Fibroblast of the aortic adventitia (primary cell): ENCODE results near the gene HMMR. TPM values are rescaled to one million over a fixed set of nuclear protein-coding genes. Genes with fewer than 3 reads are reported as not detected.

Experiments
- DNase-seq: peaks from one replicate; pipeline ENCODE4 v3.0.0-alpha.2; 2010; ENCODE audit warnings: low read depth
- H3K4me3 ChIP-seq: 2 replicates; pipeline ENCODE4 v1.5.1; 2011; ENCODE audit warnings: low read depth, mild to moderate bottlenecking, control low read depth, low read length, moderate library complexity
- CTCF ChIP-seq: IDR thresholded peaks from 2 replicates; pipeline ENCODE4 v1.5.1; 2011; ENCODE audit warnings: mild to moderate bottlenecking, low read length, control low read depth, inconsistent platforms; ENCODE audit not compliant: insufficient read depth
- total RNA-seq: library from RNA; depleted of rRNA; stranded (reverse); fragments of >200 nt; gene quantifications from 2 replicates; pipeline ENCODE4 v1.2.3, GENCODE V29; 2012; ENCODE audit warnings: low replicate concordance

The HMMR gene
- total RNA-seq, 1 donor, result 37.2 TPM

DNA sequence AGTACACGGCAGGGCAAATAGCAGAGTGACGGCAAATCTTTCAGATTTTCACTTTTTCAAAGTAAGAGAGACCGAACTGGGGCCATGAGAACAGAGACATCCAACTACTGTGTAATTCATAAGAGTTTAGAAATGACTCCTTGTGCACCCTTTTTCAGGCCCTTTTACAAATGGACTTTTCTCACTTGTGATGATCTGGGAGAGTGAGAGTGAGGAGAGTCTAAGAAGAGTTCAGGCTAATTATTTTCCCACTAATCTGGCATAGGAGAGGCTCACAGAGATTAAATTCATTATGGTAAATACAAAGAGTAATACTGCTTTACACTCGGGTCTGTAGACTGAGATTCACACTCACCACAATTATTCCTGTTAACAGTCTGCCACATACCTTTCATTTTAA lies 23.9 kb upstream of the HMMR start:
- TF ChIP-seq CTCF, result no peak
- H3K4me3 ChIP-seq, result no peak overlapping the region
- DNase-seq, result no peak

- no peak for TF ChIP-seq CTCF
- DNase-seq, result no peak
- peak overlapping the region; percentile 65 for H3K4me3 ChIP-seq
Measured at GRCh38 chr5:163437011-163437308, 23.5 kb upstream of the HMMR start.

DNA sequence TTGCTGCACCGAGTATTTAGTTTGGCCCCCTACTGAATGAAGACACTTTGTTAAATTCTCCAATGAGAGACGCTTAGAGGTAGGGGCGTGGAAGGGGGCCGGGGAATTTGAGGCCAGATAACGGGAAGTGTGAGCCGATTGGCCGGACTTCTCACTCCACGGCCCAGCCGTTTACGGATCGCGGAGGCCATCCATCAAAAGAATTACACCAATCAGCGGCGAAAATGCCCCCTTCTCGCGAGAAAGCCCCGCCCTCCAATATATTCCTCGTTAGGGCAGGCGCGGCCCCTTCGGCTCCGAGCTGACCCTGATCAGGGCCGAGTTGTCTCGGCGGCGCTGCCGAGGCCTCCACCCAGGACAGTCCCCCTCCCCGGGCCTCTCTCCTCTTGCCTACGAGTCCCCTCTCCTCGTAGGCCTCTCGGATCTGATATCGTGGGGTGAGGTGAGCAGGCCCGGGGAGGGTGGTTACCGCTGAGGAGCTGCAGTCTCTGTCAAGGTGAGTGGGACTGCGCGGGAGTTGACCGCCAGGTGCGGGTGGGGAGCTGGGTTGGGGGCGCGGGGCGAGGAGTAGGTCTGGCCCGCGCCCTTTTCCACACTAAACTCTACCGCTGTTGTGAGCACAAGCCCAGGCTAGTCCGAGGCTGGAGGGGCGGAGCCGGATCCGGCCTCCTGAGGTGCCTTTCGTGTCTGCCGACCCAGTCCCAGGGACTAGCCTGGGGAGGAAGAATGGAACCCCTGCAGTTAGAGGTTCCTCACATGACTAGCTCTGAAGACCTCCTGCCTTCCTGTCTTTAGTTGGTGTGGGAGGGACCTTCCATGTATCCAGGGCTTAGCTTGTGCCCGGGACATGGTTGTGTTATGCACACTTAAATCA lies 22.9 kb upstream of the HMMR start, which contains the start of gene CCNG1:
Gene CCNG1, plus strand, starts transcription at position 287 of the 874 bp plus-strand sequence. CDS start 1,662 bp downstream, outside the sequence.
- peak; percentile 97 for DNase-seq
- H3K4me3 ChIP-seq, result peak within 1 kb of the TSS; percentile 97
- peak; percentile 6 for TF ChIP-seq CTCF

DNA sequence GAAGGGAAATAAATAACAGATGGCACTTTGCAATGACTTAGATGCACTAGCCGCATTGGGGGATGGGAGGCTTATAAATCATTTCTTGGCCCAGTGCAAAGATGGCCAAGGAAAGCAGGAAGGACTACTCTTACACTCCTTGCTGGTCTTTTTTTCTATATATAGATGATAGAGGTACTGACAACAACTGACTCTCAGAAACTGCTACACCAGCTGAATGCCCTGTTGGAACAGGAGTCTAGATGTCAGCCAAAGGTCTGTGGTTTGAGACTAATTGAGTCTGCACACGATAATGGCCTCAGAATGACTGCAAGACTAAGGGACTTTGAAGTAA lies 21.4 kb upstream of the HMMR start:
- no peak for TF ChIP-seq CTCF
- peak overlapping the region; percentile 97 for H3K4me3 ChIP-seq
- peak; percentile 46 for DNase-seq

- TF ChIP-seq CTCF, result no peak
- no peak overlapping the region for H3K4me3 ChIP-seq
- DNase-seq, result no peak
Measured at GRCh38 chr5:163440954-163441353, 19.5 kb upstream of the HMMR start.

DNA sequence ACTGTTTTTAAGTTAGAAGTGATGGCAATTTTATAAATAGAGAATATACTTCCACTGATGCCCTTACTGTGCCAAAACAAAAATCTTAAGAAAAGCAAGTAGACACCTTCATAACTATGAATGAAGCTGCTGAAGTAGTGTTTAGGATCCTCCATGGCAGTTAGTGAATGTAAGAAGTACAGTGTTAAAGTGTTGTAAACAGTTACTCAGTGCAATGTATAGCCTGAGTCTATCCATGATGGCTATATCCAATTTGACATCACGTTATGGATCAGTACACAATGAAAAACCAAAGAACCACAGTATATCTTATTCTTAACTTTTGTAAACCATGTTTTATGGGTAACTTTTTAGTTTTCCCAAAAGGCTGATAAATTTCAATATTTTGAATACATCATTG lies 15.9 kb upstream of the HMMR start:
- no peak for TF ChIP-seq CTCF
- DNase-seq, result no peak
- H3K4me3 ChIP-seq, result no peak overlapping the region

DNA sequence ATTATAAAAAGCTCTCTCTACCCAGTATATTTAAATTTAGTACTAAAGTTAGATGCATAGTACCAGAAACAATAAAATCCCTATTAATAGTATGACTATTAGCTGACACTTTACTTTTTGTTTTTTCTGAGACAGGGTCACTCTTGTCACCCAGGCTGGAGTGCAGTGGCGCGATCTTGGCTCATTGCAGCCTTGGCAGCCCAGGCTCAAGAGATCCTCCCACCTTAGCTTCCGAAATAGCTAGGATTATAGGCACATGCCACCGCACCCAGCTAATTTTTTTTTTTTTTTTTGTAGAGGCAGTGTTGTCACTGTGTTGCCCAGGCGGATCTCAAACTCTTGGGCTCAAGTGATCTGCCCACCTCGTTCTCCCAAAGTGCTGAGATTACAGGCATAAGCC lies 15.1 kb upstream of the HMMR start:
- H3K4me3 ChIP-seq, result no peak overlapping the region
- DNase-seq, result no peak
- TF ChIP-seq CTCF, result no peak
